ENCODE data around the gene ABCD3.

The ABCD3 gene

DNA sequence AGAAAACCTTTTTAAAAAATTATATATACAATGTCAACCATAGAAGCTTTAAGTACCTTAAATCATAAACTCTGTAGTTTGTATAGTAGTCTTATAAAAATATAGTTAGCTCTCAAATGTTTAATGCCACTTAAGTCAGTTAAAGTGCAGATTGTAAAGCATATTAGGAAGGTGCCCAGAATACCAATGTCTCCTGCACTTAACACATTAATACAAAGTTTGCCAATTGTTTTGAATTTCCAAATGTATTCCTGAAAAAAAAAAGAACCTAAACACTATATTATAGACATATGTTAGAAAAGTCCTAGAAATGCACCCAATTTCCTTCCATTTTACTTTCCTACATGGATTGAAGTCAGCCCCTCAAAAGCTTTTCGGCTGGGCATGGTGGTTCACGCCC, 111.2 kb downstream of the ABCD3 start:
- no peak for DNase-seq

DNA sequence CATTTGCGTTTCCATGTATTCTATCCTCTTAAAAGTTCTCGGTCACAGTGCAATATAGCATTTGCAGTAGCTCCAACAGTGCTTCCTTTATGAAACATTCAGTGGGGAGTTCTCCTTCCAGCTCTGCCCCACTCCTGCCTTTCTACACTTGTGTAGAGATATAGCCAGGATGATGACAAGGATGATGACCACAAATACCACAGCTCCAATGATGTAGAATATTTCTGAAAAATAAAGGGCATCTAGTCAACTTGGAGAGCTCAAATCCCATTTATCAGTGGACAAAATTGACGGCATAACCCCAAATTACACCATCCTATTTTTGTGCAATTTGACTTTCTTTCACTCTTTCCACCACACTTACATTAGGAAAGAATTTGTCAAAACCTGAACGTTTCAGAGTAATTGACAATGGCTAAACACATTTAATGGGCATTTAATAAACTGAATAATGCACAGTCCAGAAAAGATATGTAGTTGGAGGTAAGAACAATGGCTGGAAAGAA, 112.2 kb downstream of the ABCD3 start:
- DNase-seq, result no peak

DNA sequence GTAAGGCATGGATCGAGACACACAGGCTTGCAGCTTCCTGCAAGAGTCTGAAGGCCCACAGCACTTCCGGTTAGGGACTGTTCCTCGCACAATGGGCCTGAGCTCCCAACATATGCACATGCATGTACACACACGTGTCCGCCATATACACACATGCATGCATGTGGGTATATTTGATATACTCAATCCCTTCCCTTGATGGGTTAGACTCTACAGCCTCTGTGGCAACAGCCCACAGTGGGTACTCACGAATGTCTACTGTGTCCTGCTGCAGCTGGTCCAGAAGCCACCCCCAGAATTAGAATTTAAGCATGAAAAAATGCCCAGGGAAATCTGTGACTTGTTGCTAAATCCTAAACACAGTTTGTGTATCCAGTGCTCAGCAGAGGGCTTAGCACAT, 113.5 kb downstream of the ABCD3 start:
- no peak for DNase-seq

DNA sequence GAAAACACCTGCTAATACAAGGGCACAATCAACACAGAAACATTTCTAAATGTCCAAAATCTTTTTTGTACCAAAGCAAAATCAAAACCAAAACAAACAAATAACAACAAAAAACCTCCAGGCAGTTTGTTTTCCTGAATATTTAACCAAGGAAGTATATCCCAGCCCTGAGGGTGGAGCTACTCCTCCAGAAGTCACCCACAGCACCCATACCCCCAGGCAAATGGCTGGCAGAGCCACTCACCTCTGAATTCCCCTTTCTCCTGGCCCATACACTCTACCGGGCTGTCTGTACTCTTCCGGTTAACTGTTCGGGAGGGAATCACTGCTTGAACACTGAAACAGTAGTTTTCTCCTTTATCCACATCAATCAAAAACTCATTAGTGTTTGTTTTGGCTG, 113.9 kb downstream of the ABCD3 start:
- DNase-seq, result no peak

DNA sequence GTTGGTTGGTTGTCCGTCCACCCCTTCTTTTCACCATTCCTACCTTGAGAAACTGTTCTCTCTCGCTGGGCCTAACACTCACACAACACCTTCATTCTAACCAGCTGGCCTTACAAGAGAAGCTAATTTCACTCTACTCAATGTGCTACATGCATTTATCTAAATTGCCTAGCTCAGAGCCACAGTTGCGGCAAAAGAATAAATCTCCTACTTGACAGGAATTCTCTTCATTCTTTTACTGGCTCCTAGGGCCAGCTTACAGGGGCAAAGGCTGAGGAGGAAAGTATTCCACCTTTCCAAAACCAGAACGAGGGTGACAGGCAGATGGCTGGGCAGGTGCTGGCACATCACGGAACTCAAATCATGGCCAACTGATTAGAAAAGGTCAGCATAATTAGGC, 116.9 kb downstream of the ABCD3 start:
- DNase-seq, result no peak

DNA sequence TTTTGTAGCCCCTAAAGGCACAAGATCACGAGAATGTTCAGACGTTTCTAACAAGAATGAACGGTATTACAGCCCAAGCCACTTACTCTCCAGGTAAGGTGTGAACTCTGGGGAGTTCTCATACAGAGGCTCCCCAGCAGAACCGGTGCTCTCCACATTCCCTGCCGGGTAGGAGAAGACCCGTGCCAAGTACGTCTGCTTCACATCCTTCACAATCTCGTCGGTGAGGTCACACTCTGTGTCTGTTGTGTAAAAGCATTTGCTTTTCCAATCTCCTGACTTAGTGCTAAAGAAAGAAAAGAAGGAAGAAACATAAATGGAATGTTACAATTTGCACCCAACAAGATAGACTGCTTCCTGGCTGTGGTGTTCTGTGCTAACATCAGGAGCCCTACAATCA, 117.7 kb downstream of the ABCD3 start:
- DNase-seq, result no peak

DNA sequence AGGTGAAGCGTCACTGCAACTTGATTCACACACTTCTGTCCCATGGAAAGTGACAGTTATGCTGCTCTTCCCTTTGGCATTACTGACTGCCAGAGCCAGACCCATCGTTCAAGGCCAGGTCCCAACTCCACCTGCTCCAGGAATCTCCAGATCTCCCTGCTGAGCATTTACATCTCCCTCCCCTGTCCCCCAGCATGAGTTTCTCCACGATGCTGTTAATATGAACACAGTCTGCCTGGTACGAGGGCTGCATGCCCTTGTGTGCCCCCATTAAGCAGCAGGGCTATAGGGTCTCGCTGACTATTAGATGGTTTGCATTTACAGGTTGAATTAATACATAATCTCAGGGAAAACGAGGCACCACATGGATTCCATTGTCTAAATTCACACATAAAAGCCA, 119.1 kb downstream of the ABCD3 start:
- no peak for DNase-seq

DNA sequence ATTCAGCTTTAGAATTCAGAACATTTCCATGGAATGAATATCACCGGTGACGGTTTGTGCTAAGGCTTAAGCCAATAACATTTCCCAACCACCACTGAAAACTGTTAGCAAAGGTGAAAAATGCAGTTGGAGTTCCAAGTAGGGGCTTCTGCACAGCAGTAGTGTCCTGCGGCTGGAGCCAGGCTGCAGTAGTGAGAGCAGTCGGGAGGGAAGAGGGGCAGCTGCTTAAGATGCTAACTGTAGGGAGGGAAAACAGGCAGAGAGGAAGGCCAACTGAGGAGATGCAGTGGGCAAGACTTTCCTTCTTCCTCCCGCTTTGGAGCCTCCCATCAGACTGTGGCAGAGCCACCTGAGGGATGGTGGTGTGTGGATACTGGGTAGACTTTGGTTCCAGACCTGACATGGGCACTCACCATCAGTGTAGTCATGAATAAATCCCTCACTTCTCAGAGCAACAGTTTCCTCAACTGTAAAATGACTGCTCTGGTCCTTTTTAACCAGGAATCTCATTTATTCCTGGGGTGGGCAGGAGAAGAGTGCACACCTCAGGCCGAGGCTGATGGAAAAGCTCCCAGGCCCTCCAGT, 120.1 kb downstream of the ABCD3 start:
- no peak for DNase-seq

DNA sequence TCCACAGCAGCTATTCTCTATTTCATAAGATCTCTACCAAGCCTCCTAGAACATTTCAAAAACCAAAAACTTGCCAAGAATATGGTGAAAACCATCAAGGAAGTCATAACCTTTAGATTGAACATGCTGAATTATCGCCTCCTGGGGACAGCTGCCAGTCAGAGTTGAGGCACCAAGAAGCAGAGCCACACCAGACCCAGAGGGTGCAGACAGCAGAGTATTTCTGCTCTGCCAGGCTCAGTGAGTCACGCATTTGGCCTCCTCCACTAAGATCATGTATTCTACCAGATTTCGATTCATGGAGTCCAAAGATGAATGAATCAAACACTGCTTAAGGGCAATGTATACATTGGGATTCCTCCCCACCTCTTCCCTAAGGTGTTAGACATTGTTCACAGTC, 121.3 kb downstream of the ABCD3 start:
- no peak for DNase-seq

DNA sequence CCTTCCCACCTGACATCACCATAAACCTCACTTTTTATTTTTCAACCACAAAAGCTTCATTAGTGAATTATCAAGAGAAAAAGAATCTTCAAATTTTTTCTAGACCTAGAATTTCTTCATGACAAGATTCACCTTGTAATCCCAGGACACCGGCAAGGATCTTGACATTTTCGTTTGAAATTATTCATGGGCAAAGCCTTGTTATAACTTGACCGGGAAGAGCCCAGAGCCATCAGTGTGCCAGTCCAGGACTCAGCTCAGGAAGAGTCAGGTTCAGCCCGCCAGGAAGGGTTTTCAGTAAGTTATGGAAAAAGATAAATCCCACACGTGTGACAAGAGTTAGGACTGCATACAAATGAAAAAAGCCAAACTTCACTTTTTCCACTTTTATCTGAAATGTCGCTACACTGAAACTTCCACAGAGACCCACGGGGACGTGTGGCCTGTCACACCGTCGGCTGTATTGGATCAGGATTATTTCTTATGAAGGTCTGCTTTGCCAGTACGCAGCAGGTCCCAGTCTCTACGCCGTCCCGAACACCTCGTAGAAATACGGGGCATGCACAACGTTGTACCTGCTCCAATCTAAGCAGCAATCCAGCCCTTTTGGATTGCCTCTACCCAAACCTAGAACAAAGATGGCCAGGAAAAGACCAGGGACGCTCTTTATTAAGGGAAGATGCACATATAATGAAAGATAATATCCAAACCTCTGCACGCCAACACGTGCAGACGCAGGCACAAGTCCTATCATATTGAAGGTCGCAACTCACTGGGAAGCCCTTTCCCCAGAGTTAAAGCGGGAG, 122.5 kb downstream of the ABCD3 start:
- no peak for DNase-seq

DNA sequence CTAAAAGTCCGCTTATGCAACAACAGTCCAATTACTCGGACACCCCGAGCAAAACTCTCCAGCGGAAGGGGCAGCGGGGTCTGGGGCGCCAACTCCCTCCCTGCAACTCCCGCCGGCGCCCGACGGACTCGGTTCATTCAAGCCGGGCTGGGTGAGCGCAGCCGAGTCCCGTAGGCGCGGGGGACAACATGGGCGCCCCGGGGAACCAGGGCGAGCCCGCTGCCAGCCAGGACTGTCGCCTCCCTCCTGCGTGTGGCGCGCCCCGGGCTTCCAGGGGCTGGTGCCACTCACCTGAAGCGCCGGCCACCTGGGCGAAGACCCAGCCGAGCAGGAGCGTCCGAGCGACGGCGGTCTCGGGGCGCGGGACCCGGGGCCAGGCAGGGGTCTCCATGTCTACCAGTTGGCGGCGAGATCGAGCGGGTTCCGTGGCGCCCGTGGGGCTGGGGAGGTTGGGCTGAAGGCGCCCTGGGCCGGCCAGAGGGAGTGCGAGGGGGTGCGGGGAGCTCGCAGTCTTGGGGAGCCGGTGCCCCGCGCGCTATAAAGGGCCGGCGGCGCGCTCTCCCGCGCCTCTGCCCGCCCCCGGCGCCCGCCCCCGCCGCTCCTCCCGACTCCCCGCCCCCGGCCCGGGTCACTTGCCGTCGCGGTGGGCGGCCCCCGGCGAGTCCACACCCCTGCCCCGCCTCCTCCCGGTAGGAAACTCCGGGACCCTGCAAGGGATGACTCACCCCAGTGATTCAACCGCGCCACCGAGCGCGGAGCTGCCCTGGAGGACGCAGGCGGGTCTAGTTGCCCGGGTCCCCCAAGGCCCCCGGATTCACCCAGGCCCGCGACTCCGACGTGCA, 123.3 kb downstream of the ABCD3 start, which contains the start of gene F3:
Gene F3, minus strand, starts transcription at position 514 of the 842 bp plus-strand sequence. Its CDS starts 123 bp downstream, at position 391.
- no peak for DNase-seq

DNA sequence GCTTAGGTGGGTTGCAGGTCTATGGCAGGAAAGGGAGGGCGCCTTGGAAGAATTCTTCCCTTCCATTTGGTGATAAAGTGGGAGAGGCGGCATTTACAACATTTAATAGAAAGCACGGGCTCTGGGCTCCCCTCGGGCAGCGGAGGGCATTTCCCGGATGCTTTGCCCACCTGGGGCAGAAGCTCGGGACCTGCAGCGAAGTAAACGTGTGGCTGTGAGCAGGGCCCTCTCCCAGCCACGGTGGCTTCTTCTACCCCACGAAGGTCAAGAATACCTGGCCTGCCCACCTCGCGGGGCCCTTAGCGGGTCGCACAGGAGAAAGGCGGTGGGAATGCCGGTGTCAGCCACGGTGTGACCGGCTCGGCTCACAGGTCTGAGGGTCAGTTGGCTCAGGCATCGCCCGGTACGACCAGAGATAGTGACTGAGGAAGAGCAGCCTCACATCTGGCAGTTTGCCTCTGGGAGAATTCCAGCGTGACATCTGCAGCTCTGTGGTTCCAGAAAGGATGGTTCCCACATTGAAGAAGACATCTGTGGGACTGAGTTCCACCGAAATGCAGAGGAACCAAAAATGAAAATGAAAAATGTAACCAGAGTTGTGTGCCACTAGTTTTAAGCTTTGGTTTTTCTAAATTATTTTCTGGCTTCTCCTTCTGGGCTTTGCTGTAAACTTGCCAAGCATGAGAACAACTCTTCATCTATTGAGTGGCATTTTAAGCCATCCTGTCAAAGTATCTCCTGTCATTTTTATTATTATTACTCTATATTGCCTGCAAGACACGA, 124.1 kb downstream of the ABCD3 start:
- DNase-seq, result no peak

DNA sequence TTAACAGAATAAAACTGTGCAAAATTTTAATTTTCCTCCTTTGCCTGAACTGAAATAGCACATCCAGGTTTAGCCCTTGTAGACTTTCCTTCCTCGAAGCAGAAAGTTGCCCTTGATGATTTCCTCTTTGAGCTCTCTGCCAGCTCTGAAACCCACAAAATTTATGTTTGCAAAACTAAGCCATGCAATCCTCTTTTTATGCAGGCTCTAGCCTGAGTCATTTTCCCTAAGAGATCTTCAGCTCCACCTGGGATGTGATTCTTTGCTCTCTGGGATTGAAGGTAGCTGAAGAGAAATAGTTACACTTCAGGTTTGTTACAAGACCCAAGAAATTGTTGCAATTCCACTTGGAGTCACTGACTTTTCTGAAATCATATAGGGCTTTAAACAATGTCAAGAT, 124.8 kb downstream of the ABCD3 start:
- no peak for DNase-seq

DNA sequence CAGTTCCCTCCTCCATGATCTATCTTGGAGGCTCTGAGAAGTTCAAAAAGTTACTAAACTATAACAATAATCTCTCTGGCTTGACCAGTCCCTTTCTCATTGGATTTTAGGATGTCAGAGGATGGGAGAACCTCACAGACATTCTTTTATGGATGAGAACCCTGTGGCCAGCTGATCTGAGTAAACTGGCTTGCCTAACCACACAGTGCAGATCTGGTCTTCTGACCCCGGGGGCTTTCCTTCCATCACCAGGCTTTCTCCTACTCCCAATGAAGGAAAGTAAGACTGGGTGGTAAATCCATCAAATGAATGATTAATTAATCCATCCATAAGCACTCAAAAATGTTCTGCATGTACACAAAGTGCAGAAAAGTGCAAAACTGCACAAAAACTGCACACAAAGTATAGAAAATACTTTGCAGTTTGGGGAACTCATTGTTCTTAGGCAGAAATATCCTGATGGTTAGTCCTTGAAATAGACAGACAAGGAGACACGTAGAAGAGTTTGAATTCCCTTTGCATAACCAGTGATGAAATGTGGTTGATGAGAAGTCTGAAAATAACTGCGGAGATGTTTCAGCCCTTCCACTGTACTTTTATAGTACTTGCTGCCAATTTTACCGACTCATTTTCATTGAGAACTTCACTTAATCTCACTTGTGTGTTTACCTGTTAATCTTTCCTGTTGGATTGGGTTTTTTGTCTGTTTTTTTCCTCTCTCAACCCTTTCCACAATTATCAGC, 125.9 kb downstream of the ABCD3 start:
- DNase-seq, result no peak

DNA sequence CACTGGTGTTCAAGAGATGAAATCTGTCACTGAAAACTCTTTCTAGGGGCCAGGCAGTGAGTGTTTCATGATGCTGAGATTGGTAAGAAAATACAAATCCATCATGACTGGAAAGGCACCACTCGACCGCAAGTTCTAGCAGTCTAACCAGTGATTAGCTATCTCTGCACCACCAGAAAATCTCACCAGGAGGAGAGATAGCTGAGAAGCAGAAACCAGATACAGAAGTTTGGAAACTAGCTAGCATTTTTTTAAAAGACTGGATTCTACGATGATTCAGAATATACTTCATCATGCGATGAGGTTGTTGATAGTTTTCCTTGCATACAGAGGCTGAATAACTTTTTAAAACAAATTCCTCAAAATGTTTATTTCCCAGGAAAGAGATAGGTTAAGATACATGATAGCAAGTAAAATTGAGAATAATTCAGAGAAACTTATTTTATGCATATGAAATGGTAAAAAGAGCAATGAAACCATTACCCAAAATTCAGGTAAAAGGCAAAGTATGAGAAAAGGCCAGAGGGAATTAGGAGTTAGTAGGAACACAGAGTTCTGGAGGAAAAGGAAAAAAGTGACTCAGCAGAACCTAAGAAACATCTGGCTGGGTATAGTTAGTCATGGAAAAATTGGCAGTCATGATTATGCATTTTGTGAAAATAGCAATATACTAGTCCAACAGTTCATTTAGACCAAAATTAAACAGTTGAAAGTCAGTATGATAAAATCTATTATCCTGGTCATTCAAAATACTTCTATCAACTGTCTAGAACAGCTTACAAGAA, 126.7 kb downstream of the ABCD3 start:
- DNase-seq, result no peak

DNA sequence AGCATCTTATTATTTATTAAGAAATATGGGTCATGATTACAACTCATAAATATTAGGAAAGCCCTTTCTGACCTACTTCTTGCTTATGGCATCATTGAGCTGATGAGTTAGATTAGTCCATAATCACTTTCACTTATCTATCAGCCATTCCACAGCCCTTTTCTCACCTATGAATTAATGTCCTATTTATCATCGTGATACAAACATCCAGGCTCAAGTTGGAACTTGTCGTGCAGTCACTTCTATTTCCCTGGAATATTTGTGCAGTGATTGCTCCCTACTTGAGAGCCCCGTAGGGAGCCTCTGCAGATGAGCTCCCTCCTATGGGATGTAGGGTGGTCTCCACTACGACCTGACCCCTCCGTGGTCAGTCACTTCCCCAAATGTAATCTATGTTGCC, 131.5 kb downstream of the ABCD3 start:
- DNase-seq, result no peak

DNA sequence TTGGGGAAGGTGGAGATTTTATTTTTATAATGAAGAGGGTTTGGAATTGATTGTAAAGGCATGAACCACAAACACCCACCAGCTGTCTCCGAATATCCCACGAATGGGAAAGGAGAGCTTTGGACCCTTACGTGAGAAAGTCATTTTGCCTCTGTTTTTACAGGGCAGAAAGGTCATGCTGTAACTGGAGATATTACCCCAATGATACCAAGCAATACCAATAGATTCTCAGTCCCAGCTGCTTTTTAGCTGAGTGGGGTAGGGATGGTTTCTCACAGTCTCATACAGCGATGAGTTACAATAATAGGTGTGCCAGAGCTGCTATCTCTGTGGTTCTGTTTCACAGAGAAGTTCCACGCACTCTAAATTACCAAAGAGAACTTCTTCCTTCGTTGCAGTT, 132.2 kb downstream of the ABCD3 start:
- no peak for DNase-seq

DNA sequence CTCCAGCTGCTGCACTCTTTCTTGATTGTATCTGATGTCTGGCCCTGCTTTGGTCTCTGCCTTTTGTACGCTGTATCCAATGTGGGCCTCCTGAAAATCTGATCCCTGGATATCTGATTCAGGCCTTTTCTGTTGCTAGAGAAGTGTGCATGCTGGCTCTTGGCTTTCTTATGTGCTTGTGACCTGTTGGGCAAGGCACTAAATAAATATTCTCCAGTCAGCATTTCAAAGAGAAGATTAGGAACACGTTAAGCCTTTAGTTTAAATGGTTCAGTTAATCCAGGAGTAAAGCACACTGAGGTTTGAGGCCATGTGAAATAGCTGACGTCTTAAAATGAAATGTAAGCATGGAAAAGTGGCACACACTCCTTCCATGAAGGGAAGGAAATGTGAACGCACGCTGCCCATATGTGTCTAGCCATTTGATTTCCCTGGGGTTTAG, 132.6 kb downstream of the ABCD3 start:
- DNase-seq, result no peak

DNA sequence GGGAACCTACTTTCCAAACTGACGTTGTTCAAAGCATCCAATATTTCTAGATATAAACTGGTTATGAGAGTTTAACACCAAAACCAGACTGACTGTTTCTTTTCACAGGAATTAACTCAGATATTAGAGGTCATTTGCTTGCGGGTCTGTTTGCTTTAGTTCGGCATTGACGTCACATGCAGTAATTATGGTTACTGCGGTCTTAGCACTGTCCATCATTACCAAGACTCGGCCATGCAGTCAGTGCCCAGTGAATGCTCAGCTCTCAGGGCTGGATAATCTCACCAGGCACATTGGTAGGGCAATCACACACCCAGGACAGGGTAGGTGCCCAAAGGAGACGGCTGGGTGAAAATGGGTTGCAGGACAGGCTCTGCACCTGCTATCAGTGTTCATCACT, 133.3 kb downstream of the ABCD3 start:
- DNase-seq, result no peak

DNA sequence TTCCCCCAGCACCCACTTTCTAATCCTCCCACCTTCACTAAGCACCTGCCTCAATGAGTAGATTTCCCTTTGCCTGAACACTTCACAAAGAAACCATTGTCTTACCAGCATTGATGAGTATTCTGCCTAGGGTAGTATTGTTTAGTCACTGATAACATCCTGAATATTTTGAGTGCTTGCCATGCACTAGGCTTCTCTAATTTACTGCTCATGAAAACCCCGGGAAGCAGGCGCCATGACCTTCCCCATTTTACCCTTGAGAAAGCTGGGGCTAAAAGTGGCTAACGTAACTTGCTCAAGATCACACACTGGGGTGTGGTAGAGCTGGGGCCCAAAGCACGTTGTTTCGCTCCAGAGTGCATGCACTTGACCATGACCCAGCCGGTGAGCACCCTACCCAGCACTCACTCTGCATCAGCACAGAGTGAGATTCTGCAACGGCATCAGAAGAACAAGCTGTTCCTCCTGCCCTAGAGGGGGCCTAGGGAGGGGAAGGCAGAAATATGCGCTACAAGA, 133.9 kb downstream of the ABCD3 start:
- no peak for DNase-seq

DNA sequence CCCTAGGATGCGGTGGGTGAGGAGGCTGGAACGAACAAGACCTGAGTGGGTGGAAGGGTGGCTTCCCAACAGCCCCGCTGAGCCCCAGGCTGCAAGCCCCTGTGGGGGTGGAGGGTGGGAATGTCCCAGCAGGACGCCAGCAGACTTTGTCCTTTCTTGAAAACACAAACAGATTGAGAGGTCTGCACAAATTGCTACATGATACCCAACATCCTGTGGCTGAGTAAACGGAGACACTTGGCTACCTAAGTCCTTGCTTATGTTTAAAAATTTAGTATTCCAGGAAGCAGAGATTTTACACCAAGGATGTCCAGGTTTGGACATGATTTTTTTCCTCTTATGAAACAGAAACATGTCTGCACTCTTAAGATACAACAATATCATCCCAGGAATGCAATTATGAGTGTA, 135.1 kb downstream of the ABCD3 start:
- DNase-seq, result no peak
